Dedifferentiated amniotic fluid mesenchymal stem cell (primary cell): ENCODE results near the gene STAG3.

ENCODE experiments used
- DNase-seq: peaks from one replicate; pipeline ENCODE4 v3.0.0-alpha.2; 2016; ENCODE audit errors: extremely low spot score

STAG3 gene

DNA sequence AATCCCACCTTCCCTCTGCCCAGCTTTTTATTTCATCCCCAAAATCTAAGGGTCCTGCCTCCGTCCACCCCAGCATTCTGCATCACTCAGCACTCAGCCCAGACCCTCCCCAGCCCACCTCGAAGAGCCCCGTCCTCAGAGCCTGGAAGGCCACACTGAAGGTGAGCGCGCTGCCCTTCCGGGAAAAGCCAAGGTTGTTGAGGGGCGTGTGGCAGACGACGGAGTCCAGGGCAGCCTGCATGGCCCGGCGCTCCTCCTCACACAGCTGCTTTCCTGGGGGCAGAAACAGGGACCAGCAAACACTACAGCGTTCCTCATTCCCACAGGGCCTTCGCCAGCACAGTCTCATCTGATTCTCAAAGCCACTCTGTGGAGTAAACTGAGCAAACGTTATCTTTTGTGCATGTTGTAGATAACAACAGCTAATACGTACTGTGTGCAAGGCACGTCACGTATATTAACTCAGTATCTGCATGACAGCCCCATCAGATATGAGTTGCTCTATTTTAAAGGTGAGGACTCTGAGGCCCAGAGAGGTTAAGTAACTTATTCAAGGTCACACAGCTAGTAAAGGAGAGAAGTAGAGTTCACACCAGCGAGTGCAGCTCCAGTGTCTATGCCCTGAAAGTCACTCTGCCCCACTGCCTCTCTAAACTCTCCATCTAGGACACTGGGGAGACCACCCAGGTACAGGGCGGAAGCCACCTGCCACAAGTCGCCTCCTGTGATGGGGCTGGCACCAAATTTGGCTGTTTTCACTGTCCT lies 22.0 kb upstream of the STAG3 start:
- DNase-seq = no peak

DNA sequence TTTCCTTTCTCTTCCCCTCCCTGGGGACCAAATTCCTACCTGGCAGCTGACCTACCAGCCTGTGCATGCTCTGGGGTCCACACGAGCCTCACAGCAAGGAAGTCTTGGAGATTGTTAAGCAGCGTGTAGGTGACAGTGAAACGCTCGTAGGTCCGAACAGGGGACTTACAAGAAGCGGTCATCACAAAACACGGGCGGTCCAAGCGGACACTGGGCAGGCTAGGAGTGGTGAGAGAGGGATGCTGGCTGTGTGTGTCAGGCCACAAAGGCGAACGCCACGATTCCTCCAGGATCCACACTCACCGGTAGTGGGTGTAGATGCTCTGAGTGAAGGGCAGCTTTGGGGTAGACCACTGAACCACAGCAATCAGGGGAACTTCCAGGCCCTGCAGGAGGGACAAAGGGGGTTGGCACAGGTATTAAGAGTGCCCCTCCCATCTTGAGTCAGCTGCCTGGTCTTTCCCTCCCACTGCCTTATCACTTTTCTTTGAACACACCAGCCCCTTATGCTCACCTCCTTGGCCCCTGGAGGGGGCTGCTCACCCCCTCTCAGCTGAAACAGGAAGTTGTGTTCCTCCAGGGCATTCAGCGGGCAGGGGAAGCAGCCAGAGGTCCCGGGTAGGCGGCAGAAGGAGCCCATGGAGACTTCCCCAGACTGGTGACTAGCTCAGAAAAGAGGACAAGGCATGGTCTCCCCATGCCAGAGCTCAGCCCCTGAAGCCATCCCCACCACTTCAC lies 21.2 kb upstream of the STAG3 start:
- DNase-seq = no peak

DNA sequence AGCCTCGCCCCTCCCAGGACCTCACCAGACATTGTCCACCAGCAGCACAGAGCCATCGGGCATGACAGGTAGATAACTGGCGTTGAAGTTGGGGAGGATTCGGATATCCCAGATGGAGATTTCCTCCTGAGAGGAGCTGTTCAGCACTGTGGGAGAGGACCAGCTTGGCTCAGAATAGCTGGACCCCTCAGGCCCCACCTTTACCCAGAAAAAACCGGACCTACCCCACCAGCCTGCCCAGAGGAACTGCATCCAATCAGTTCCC lies 20.7 kb upstream of the STAG3 start:
- no peak for DNase-seq

DNA sequence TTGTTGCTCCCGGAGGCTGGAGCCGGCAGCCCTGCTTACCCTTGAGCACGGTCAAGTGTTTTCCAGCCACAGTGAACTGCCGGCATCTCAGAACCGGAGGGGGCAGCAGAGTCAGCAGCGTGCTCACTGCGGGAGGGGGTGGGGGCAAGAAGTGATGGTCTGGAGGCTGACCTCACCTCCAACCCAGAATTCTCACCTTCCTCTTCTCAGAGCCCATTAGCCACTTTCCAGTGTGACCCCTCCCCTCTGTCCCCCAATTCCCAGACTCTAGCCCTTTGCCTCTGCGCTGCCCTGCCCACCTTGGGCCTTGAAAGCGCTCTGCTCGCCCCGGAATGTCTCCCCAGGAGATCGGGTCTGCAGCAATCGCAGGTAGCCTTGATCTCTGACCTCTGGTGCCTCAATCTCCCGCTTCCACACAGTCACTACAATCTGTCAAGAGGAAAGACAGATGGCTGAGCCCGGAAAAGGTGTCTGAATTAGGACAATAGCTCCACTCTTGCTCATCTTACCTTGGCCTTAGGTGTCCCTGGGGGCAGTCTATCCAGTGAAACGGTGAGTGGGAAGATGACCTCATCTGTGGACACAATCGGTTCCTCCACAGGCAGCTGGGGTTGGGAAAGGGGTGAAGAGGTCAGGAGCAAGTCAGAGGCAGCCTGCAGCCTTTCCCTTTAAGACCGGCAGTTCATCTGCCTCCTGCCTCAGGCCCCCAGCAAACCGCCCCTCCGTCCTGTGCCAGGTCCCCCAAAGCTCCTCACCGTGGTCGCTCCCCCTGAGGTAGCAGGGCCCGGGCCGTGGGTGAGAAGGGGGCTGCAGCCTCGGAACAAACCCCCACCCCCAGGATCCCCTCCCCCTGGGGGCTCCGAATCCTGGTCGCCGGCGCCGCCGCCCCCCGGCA lies 20.1 kb upstream of the STAG3 start:
- DNase-seq = no peak

DNA sequence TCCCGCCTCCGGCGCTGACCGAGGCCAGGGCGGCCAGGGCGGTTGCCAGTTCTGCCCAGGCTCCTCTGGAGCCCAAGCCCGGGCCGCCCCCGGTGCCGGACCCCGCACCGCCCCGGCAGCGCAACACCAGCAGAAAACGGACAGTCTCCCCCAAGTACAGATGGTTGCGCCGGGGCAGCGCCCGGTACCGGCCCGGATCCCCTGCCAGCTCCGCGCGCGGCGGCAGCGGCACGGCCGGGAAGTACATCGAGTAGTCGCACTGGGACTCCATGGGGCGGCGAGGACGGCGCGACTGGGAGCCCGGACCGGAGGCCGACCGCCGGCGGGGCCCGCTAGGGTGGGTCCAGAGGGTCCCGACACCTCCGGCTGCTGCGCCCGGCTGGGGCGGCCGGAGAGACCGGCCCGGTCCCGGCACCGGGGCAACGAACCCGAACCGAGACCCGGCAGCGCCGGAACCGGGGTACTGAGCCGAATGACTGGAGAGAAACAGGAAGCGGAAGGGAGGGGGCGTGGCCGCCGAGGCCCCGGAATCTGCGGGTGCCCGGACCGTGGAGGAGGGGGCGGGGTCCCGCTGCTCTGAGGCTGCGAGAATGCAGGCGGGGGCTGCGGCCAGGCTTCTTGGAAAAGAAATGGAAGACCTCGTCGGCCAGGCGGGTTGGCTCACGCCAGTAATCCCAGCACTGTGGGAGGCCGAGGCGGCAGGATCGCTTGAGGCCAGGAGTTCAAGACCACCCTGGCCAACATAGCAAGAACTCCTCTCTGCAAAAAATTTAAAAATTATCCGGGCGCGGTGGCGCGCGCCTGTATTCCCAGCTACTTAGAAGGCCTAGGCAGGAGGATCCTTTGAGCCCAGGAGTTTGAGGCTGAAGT lies 19.3 kb upstream of the STAG3 start, which contains the start of gene TRAPPC14:
TSS of gene TRAPPC14 (minus strand) at position 495 of the 870 bp plus-strand sequence. CDS start at position 271, 224 bp downstream.
- DNase-seq = peak; percentile 61

DNA sequence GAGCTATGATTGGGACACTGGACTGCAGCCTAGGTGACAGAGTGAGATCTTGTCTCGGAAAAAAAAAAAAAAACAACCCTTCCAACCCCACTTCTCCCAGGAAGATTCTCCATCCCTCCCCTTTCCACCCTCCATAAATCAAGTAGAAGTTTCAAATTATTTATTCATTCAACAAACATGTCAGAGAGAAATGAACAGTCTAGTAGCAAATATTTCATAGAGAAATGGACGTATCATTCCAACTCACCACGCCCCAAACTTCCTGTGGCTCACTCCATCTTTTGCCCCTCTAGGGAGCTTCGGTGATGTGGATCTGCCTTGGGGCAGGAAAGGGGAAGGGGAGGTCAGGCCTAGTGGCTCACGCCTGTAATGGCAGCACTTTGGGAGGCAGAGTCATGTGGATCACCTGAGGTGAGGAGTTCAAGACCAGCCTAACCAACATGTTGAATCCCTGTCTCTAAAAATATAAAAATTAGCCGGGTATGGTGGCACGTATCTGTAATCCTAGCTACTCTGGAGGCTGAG lies 18.6 kb upstream of the STAG3 start:
- DNase-seq = no peak

DNA sequence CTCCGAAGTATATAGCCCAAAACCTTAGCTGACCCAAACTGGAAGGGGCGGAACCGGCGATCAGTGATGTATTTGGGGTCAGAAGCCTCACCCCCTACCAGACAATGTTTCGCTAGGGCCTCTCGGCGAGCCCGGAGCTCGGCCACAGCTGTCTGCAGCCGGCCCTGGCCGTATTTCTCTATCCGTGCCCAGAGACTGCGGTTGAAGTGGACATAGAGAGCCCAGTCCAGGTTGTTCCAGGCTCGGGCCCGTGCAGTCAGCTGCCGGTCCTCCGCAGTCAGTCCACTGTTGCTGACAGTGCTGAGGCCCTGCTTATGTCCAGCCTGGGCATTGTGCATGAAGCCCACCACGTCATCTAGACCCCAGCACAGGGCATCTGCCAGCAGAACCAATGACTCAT lies 17.7 kb upstream of the STAG3 start:
- DNase-seq = no peak

DNA sequence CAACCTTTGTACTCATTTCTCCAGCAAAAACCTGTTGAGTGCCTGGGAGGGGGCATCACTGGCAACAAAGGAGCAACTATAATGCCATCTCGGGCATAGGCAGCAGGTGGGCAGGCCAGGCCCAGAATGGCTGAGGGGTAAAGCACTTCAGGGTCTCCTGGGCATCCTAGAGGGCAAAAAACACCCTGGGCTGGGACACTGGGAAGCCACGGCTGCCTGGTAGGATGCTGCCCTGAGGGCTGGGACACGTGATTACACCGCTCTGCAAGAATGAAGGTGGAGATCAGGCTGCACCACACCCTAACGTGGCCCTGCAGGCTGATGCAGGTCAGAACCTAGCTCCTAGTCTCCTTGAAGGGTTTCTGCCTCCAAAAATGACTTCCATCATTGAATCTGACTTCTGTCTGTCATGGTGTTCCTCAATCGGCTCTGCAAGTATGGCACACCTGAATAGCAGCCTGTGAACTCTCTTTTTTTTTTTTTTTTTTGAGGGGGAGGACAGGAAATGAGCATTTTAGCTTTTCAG lies 14.6 kb upstream of the STAG3 start:
- DNase-seq = no peak

DNA sequence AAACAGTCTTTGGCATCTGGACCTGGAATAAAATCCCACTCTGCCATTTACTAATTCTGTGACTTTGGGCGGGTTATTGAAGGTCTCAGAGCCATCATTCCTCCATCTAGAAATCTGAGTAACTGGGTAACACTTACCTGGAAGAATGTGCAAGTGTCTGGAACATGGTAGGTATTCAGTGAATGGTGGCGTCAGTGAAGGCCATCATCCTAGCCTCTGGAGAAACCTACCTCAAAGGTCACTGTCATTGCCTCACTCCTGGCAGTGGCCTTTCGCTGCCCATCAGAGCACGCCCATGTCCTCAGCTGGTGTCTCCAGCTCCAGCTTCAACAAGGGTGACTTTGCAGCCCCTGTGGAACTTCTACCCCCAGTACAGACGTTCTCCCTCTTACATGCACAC lies 13.8 kb upstream of the STAG3 start:
- no peak for DNase-seq

DNA sequence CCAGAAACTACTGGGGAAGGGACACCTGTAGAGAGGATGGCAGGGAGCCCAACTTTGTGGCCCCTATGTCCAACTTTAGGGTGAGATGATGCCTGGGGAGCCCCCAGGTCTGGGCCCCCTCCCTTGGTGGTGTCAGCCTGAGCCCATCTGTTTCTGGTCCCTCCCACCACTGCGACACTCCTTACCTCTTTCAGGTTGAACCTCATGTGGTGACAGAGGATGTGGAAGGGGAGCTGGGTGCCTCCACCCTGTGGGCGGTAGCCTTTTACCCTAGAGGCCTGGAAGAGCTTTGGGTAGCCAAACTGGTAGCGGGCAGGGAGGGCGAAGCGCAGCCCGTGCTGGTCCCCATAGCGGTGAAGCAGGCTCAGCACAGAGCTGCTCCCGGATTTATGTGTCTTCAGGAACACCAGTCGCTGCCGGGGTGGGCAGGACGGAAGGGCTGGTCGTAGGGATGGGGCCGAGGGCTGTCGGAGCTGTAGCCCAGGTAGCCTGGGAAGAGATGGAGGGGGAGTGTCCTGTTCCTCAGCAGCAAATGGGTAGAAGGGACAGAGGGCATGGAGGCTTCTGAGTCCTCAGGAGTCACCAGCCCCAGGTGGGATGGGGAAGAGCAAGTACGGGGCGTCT lies 11.3 kb upstream of the STAG3 start:
- no peak for DNase-seq

DNA sequence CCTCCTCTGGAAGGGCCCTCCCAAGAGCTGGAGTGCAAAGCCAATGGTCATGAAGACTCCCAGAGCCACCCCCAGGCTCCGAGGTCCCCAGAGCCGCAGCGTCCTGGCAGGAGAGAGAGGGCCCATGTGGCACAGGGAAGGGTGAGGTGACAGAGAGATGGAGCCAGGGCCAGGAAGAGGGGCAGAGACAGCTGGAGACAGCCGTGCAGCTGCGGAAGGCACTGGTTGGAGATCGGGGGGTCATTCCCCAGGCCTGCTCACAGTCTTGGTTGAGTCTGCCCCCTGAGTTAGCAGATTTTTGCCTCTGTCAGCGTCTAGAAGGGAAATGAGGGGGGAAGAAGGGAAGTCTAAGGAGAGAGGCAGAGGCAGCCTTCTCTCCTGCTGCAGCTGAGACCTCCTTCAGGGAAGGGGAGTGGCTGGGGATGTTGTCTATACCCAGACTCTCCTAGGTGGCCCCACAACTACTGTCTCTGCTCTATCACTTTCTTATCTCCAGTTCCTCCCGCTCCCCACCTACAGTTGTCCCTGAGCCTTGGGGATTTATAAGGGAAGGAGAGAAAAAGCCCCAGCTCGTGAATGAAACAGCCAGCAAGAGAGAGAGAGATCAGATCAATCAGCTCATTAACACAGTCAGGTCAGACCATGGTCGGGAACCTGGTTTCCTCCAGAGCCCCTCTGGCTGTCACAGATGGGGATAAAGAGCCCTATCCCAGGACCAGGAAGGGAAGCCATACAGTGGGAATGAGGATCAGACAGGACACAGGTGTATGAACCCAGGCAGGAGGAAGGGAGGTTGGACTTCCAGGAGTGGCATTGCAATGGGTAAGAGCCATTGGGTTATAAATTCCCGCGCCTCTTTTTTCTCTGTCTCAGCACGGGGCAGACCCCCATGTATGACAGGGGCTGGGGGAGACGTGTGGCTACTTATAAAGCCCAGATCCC lies 10.5 kb upstream of the STAG3 start:
- no peak for DNase-seq

DNA sequence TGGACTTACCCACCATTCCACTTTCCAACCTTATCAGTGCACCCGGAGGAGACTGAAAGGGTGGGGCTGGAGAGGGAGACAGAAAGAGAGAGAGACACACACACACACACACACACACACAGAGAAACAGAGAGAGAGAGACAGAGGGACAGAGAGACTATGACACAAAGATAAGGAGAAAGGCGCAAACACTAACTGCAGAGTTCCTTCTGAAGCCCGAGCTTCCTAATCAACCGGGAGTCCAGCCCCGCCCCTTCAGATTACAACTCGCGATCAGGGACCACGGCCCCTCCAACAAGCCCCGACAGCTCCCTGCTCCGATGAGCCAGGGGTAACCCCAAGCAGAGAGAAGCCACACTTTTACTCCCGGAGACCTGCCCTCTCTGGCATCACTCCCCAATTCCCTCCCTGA lies 9.8 kb upstream of the STAG3 start:
- no peak for DNase-seq

DNA sequence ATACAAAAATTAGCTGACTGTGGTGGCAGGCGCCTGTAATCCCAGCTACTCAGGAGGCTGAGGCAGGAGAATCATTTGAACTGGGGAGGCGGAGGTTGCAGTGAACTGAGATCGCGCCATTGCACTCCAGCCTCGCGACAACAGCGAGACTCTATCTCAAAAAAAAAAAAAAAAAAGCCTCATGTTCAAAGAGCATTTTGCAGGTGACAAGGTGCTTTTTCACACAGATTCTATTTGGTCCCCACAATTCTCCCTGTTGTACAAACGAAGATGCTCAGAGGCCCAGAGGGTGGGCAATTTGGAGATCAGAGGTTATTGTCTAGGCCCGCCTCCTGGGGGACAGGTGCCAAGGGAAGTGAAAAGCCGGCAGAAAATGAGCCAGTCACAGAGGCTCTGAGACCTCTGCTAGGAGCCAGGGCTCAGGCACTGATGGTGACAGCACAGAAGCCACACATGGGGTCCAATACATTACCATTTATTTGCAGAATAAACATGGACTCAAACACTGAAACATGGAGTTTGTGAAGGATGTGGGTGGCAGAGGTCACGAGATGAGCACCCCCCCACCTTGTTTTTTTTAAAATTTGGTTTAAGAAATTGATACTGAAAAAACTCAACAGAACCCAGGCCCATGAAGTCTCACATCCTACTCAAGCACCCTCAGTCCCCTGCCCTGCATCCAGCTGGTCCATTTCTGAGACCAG lies 8.4 kb upstream of the STAG3 start:
- DNase-seq = no peak

DNA sequence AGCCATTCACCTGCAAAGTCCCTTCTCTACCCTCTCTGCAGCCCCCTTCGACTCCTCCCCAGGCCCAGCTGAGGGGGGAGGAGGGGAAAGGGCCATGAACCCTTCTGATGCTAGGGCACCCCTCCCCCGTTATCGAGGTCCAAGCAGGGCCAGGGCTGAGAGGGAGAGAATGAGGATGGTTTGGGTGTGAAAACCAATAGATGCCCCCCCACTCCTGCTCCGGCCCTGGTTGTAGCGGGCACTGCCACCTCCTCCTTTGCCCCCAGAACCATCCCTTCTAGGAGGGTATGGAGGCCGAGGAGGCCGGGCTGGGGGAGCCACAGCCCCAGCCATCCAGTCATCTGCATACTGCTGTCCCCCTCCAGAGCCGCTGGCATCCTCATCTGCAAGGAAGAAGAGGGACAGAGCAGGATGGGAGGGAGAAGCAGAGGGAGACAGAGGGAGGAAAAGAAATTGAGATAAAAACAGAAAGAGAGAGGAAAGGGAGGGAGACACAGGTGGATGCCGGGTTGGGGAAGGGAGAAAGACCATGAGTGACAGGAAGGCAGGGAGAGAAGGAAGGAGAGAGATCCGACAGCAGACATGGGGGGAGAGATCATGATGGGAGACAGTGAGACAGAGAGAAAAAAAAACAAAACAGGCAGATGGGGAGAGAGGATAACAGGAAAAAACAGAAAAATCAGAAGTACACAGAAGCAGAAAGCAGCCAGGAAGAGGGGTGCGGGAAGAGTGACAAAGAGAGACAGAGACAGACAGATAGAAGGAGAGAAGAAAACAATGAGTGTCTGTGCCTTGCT lies 7.4 kb upstream of the STAG3 start:
- DNase-seq = no peak

DNA sequence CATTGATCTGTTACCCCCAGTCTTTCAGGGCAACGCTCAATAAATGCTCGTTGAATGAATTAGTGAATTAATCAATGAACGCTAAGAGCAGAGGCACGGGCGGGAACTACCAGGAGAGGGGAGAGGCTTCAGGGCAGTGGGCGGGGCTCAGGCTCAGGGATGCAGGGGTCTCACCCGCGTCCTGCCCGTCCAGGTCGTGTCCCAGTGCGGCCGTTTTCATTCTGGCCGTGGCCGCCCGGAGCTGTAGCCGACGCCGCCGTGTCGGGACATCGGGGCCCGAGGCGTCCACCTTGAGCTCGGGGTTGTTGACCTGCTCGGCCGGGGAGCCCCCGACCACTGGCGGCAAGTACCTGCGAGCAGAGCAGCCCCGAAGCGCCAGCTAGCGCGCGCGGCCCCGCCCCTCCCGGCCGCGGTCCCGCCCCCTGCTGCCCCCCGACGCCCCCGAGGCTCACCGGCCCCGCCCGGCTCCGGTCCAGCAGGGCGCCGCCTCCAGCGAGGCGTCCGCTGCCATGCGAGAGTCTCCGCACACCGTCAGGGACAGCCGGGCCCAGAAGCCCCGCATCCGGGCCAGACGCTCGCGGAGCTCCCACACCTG lies 6.5 kb upstream of the STAG3 start:
- no peak for DNase-seq

DNA sequence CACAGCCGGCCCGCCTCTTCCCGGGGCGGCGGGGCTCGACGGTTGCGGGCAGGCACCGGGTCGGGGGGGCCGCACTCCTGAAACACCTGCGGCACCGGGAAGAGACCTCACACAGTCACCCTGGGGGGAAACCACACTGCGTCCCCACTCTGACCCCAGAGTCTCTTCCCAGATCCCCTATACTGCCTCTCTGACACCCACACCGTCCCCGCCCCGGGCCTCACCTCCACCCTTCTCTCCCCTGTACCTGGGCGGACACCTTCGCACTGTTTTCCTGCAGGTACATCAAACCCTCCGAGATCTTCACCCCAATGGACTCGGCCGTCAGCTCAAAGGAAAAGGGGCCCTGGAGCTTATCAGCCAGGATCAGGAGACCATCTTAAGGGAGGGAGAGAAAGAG lies 5.9 kb upstream of the STAG3 start:
- DNase-seq = no peak

DNA sequence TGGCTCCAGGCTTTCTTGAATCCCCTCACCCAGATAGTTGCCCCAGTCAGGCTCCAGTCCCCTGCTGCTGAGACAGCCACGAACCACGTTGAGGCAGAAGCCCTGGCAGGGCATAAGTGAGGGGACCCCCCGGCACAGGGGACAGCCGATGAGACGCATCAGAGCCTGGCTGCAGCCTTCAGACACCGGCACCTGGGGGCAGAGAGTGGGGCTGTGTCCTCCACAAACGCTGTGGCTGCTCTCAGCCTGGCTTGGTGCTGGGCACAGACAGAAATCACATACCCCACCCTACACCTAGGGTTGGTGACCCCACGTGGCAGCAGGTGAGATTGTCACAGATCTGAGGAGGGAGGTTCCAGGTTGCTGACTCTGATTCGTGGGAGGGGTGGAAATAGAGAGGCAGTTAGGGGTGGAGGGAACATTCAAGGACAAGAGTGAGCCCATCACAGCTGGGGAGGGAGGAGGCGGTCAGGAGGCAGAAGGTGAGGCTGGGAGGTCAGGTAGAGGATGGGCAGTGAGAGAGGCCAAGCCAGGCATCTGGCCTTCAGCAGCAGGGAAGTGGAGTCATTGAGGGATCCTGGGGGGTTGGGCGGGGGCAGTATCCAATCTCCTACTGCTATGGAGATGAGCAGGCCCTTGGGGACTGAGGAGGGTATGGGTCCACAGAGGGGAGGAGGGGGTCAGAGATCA lies 3.8 kb upstream of the STAG3 start:
- no peak for DNase-seq
